Heart right ventricle (tissue), 16 donors: ENCODE measurements around the gene LAMA5. TPM values are rescaled to one million over a fixed set of nuclear protein-coding genes. Genes with fewer than 3 reads are reported as not detected.

ENCODE experiments used
- ATAC-seq, 8 donors: fragments of 200-7000 bp; cut with Tn5 transposase; one replicate each; pipeline ENCODE4 v1.9.1; 2020; ENCODE audit warnings: mild to moderate bottlenecking in 8 of 8, moderate library complexity in 8 of 8, moderate number of reproducible peaks in 1 of 8
- DNase-seq, 2 donors: peaks; one replicate each; pipeline ENCODE4 v3.0.0-alpha.2; 2020
- H3K27ac ChIP-seq, 10 donors: fragments of 200-600 bp; sonication (generic) in 2 of 10; one replicate each; pipeline versions ENCODE4 v1.5.0 to v1.8.0; 2020 to 2022; ENCODE audit warnings: mild to moderate bottlenecking in 3 of 10
- H3K27me3 ChIP-seq, 7 donors: fragments of 200-600 bp; one replicate each; pipeline ENCODE4 v1.8.0; 2021 to 2022; ENCODE audit warnings: mild to moderate bottlenecking in 2 of 7
- H3K36me3 ChIP-seq, 9 donors: fragments of 200-600 bp; sonication (generic) in 1 of 9; one replicate each; pipeline versions ENCODE4 v1.5.0 to v1.8.0; 2020 to 2022; ENCODE audit warnings: mild to moderate bottlenecking in 2 of 9
- H3K4me1 ChIP-seq, 9 donors: fragments of 200-600 bp; sonication (generic) in 1 of 9; one replicate each; pipeline versions ENCODE4 v1.5.0 to v1.8.0; 2020 to 2022; ENCODE audit warnings: mild to moderate bottlenecking in 4 of 9
- H3K4me3 ChIP-seq, 10 donors: fragments of 200-600 bp; sonication (generic) in 2 of 10; one replicate each; pipeline versions ENCODE4 v1.5.0 to v1.8.0; 2020 to 2022; ENCODE audit warnings: mild to moderate bottlenecking in 7 of 10, moderate library complexity in 2 of 10
- H3K9me3 ChIP-seq, 11 donors: fragments of 200-600 bp in 10 of 11; sonication (generic) in 2 of 11; one replicate each; pipeline versions ENCODE4 v1.5.0 to v1.8.0; 2013 to 2022; ENCODE audit warnings: mild to moderate bottlenecking in 2 of 11, control low read depth in 1 of 11, moderate library complexity in 1 of 11
- CTCF ChIP-seq, 9 donors: fragments of 200-600 bp; sonication (generic) in 2 of 9; IDR thresholded peaks; one replicate each; pipeline versions ENCODE4 v1.5.0 to v1.8.0; 2021 to 2022; ENCODE audit warnings: antibody characterized with exemption in 9 of 9, mild to moderate bottlenecking in 5 of 9, moderate library complexity in 1 of 9
- WGBS, 2 donors: extraction: QIAGEN DNeasy Blood & Tissue Kit; methylation state at CpG; one replicate each; pipeline ENCODE4 v1.1.7; 2013; ENCODE audit warnings: inconsistent platforms in 1 of 2; 5-methylcytosine and 5-hydroxymethylcytosine counted together
- intact Hi-C, 10 donors: fragments of 100-400 bp; cut with DNase I; formaldehyde crosslinking; loops; one replicate each; pipeline versions ENCODE4 v1.11.1 to v1.14.2; 2022
- polyA plus RNA-seq, 2 donors: library from polyadenylated mRNA; stranded (reverse); fragments of 200-250 nt; gene quantifications; one replicate each; pipeline ENCODE4 v1.2.3, GENCODE V29; 2013
- total RNA-seq, 10 donors: library from RNA; stranded (reverse); fragmentation: NEBNext Ultra II Directional in 3 of 10; extraction: Animal tissue kit (Norgen Biotek cat#: 25700) in 3 of 10; gene quantifications; one replicate each; pipeline versions ENCODE4 v1.2.1 to v1.2.4, GENCODE V29; 2021 to 2023
- donor health status: Arrhythmogenic right ventricular cardiomyopathy.
- donor health status: ischemic (EF 13 %, LVEDD 7.1; RV severe dilation, severe dysfunction).
- donor health status: healthy with polysubstance abuse.
- donor health status: DM: no; HTN: yes; CAD: no.
- donor health status: DM: no; HTN: no; CAD: no.
- donor health status: ischemic (EF 25% LVEDD 6.9; RV normal size, moderate dysfunction).
- donor health status: ischemic (EF 25% LVEDD 5.7; RV mildly dilated, moderate dysfunction).
- donor health status: healthy.
- donor health status: DM: yes; HTN: yes; CAD: no.
- donor health status: Ischemic cardiomyopathy.
- donor health status: ischemic (EF 35%, LVEDD 5.7; RV mildly dilated, moderate dysfunction).
- donor health status: nonischemic (EF 11% LVEDD 7.7; RV severe dilation, severe dysfunction).
- donor health status: DM: yes; HTN: yes; CAD: no.
- donor health status: PGD.
- donor health status: ischemic (EF 29% LVEDD 5.4; RV normal size, mild dysfunction).
- donor health status: nonischemic (EF 23%, LVEDD 6.1; RV moderate dilation, normal function).

LAMA5 gene
- total and polyA plus RNA-seq, 12 donors = 53.9 to 358 (median 76.5) TPM

DNA sequence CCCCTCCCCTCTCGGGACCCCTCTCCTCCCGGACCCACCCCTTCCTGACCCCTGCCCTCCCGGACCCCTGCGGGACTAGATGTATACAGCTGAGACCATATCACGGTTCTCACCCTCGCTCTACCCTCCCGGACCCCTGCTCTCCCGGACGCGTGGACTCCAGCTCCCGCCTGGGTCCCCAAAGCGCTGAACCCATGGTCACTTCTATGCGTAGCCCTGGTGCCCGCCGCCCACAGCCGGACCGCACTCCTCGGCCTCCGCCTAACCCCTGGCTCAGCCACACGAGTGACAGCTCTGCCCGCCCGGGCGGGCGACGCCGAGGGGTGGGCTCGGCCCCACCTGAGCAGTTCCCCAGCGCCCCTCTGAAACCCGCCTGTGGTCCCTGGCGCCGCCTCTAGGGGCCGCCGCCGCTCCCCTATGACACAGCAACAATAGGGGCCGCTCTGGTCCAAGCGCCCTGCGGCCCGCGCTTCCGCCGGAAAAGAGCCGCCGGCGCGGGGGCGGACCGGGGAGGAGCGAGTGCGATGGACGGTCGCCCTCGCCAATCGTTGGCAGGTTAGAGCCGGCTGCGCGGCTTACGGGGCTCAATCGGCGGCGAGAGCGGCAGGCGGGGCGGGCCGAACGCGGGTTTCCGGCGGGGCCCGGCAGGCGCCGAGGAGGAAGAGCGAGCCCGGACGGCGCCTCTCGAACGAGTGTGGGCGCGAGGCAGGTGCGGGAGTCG, 64.6 kb downstream of the LAMA5 start, which contains the start of gene ADRM1:
Gene ADRM1, plus strand, starts transcription at position 657 of the 721 bp plus-strand sequence. CDS start 572 bp downstream, outside the sequence.
- peak; percentile 91 to 99 (median 97) for TF ChIP-seq CTCF (IDR thresholded peaks at IDR 0.05)
- no peaks in the 10 kb centered on the region for H3K9me3 ChIP-seq
- DNase-seq = peak; percentile 95 to 97
- intact Hi-C loops = loop anchor here (1.0 to 10.0 kb wide), 9 partner anchors 65 to 192 kb away; partner anchors contain the start of genes RPS21 (in 3 of the 10) and LAMA5 (in 1 of the 10)
- WGBS, 2 donors = 0 to 1% methylated on average over 74 to 81 of the region's 81 CpGs
- peak within 1 kb of the TSS; percentile 92 to 100 (median 98) for H3K27ac ChIP-seq
- no peaks in the 10 kb centered on the region for H3K27me3 ChIP-seq
- H3K36me3 ChIP-seq = peaks cover 3 to 60% (median 35%) of the 10 kb centered on the region in 9 donors
- H3K4me1 ChIP-seq = peaks cover 16 to 47% (median 30%) of the 10 kb centered on the region in 9 donors
- peak; percentile 87 to 94 (median 92) for ATAC-seq
- H3K4me3 ChIP-seq = peak within 1 kb of the TSS; percentile 79 to 98 (median 88)

DNA sequence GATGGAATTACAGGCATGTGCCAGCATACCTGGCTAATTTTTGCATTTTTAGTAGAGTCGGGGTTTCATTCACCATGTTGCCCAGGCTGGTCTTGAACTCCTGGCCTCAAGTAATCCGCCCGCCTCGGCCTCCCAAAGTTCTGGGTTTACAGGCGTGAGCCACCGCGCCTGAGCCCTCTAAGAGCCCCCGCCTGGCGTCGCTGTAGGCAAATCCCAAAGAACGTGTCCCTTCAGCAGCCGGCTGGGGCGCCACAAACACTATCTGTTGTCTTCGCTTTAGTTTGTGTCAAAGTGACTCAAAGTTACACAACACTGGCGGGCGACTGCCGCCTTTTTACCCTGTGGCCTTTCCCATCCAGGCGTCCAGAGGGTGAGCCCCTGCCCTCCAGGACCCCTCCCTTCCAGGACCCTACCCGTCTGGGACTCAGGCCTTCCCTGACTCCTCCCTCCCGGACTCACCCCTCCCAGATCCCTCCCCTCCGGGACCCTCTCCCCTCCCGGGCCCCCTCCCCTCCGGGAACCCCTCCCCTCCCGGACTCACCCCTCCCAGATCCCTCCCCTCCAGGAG, 65.3 kb downstream of the LAMA5 start:
- Histone ChIP-seq H3K27ac (peak overlapping the region; percentile 92 to 100 (median 98)), H3K4me1 (peaks cover 16 to 47% (median 29%) of the 10 kb centered on the region in 9 donors), H3K9me3 (no peaks in the 10 kb centered on the region), H3K27me3 (no peaks in the 10 kb centered on the region), H3K4me3 (peak overlapping the region; percentile 58 to 98 (median 88)), H3K36me3 (peaks cover 3 to 60% (median 28%) of the 10 kb centered on the region in 9 donors)
- DNase-seq = peak; percentile 89 to 92
- intact Hi-C loops = loop anchor here (1.0 to 10.0 kb wide), 9 partner anchors 65 to 193 kb away; partner anchors contain the start of genes RPS21 (in 3 of the 10) and LAMA5 (in 1 of the 10)
- 4% methylated on average over 24 of the region's 24 CpGs for WGBS, 2 donors
- TF ChIP-seq CTCF (IDR thresholded peaks at IDR 0.05) = peak; percentile 72 to 97 (median 84)
- peak; percentile 45 to 87 (median 68) for ATAC-seq

- intact Hi-C loops = loop anchor here in 8 of 10 donors (5.0 to 10.0 kb wide), 6 partner anchors 66 to 194 kb away; partner anchors contain the start of genes RPS21 (in 2 of the 8) and LAMA5 (in 1 of the 8)
- DNase-seq (no peak), ATAC-seq (no peak)
- Histone ChIP-seq H3K27me3 (no peaks in the 10 kb centered on the region), H3K27ac (peak overlapping the region in 5 of 10 donors; percentile 92 to 100 (median 98)), H3K4me3 (peak overlapping the region in 4 of 10 donors; percentile 87 to 98 (median 92)), H3K36me3 (peaks cover 2 to 60% (median 23%) of the 10 kb centered on the region in 9 donors), H3K4me1 (peaks cover 16 to 42% (median 29%) of the 10 kb centered on the region in 9 donors), H3K9me3 (no peaks in the 10 kb centered on the region)
- 88 to 93% methylated on average over 11 of the region's 11 CpGs for WGBS, 2 donors
- TF ChIP-seq CTCF (IDR thresholded peaks at IDR 0.05) = no peak
Measured at GRCh38 chr20:62301111-62301668, 65.9 kb downstream of the LAMA5 start.

GRCh38 chr20:62300319-62300718, 66.8 kb downstream of the LAMA5 start:
- 75 to 83% methylated on average over 11 of the region's 11 CpGs for WGBS, 2 donors
- Histone ChIP-seq H3K27ac (no peak overlapping the region), H3K9me3 (no peaks in the 10 kb centered on the region), H3K36me3 (peaks cover 0 to 60% (median 23%) of the 10 kb centered on the region in 9 donors), H3K4me1 (peaks cover 16 to 33% (median 21%) of the 10 kb centered on the region in 9 donors), H3K27me3 (no peaks in the 10 kb centered on the region), H3K4me3 (no peak overlapping the region)
- intact Hi-C loops = loop anchor here in 8 of 10 donors (5.0 to 10.0 kb wide), 6 partner anchors 67 to 194 kb away; partner anchors contain the start of genes RPS21 (in 2 of the 8) and LAMA5 (in 1 of the 8)
- ATAC-seq (no peak), DNase-seq (no peak)
- TF ChIP-seq CTCF (IDR thresholded peaks at IDR 0.05) = no peak
